SK-N-SH (cell line): ENCODE data around the gene SMPD4.
"Not testable (repeated sequence)": the region's sequence is repeated elsewhere in the genome, so short reads cannot be mapped to it uniquely, and the experiment has no call there.

Experiments
- RCOR1 ChIP-seq: fragments of 150-350 bp; IDR thresholded peaks from 2 replicates; pipeline ENCODE4 v1.6.1; 2017; ENCODE audit warnings: antibody characterized with exemption, low read length
- TF ChIP-seq, protein P1 (sequence below): fragments of 200-600 bp; sonication (generic); IDR thresholded peaks from 2 replicates; pipeline ENCODE4 v1.6.1; 2017; ENCODE audit warnings: antibody characterized with exemption, mild to moderate bottlenecking, moderate library complexity
- TF ChIP-seq, protein P2 (sequence below): fragments of 150-350 bp; IDR thresholded peaks from 2 replicates; pipeline ENCODE4 v1.6.1; 2016; ENCODE audit warnings: mild to moderate bottlenecking, low read depth, low read length

DNA sequence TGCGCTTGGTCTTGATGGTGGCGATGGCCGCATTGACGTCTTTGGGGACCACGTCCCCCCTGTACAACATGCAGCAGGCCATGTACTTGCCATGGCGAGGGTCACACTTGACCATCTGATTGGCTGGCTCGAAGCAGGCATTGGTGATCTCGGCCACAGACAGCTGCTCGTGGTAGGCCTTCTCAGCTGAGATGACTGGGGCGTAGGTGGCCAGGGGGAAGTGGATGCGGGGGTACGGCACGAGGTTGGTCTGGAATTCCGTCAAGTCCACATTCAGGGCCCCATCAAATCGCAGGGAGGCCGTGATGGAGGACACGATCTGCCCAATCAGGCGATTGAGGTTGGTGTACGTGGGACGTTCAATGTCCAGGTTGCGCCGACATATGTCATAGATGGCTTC is 12.4 kb upstream of the SMPD4 start:
- TF ChIP-seq, protein P1, sequence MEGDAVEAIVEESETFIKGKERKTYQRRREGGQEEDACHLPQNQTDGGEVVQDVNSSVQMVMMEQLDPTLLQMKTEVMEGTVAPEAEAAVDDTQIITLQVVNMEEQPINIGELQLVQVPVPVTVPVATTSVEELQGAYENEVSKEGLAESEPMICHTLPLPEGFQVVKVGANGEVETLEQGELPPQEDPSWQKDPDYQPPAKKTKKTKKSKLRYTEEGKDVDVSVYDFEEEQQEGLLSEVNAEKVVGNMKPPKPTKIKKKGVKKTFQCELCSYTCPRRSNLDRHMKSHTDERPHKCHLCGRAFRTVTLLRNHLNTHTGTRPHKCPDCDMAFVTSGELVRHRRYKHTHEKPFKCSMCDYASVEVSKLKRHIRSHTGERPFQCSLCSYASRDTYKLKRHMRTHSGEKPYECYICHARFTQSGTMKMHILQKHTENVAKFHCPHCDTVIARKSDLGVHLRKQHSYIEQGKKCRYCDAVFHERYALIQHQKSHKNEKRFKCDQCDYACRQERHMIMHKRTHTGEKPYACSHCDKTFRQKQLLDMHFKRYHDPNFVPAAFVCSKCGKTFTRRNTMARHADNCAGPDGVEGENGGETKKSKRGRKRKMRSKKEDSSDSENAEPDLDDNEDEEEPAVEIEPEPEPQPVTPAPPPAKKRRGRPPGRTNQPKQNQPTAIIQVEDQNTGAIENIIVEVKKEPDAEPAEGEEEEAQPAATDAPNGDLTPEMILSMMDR, result not testable (repeated sequence)
- TF ChIP-seq, protein P2, sequence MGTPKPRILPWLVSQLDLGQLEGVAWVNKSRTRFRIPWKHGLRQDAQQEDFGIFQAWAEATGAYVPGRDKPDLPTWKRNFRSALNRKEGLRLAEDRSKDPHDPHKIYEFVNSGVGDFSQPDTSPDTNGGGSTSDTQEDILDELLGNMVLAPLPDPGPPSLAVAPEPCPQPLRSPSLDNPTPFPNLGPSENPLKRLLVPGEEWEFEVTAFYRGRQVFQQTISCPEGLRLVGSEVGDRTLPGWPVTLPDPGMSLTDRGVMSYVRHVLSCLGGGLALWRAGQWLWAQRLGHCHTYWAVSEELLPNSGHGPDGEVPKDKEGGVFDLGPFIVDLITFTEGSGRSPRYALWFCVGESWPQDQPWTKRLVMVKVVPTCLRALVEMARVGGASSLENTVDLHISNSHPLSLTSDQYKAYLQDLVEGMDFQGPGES, result not testable (repeated sequence)
- not testable (repeated sequence) for TF ChIP-seq RCOR1
